ENCODE data around the gene SLC22A23.

The SLC22A23 gene

GRCh38 chr6:3409699-3410384, 47.0 kb downstream of the SLC22A23 start:
- Histone ChIP-seq H3K9ac (ENCODE audit: low read depth, low read length) (no peak overlapping the region), H3K4me3 (ENCODE audit: low read length) (no peak overlapping the region), H3K9me3 (ENCODE audit: insufficient read depth, low read depth, low read length) (peaks cover 4% of the 10 kb centered on the region; the same call in 1 of the 2 replicates), H3K27ac (ENCODE audit: low read depth, low read length) (no peak overlapping the region), H3K4me1 (ENCODE audit: insufficient read depth, low read length) (peaks cover 42% of the 10 kb centered on the region), H3K36me3 (ENCODE audit: insufficient read depth, low read length) (0 out of 2 replicates have a peak, but pooled peaks cover 9% of the 10 kb centered on the region), H3K27me3 (ENCODE audit: insufficient read depth, low read length) (no peaks in the 10 kb centered on the region)
- WGBS: 63% methylated on average over 13 of the region's 13 CpGs

DNA sequence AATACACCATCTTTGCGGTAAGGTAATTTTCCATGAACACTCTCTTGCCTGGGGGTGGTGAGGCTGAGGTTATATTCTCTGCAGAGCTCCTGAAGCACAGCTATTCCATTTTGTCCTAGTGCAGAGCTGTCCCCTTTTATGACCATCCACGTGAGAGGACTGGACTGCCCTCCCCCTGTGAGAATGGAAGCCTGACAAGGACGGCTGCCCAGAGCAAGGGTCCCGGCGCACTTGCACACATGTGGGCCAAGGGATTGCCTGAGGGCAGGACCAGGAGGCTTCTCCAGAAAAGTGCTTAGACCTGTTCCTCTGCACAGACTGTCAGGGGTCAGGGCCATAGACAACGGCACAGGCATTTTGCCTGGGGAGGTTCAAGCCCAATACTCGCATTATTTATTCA, 48.2 kb downstream of the SLC22A23 start:
- no peak overlapping the region for H3K9ac ChIP-seq (ENCODE audit: low read depth, low read length)
- no peak overlapping the region for H3K4me3 ChIP-seq (ENCODE audit: low read length)
- 86% methylated on average over 7 of the region's 7 CpGs for WGBS
- H3K27ac ChIP-seq (ENCODE audit: low read depth, low read length): no peak overlapping the region
- H3K9me3 ChIP-seq (ENCODE audit: insufficient read depth, low read depth, low read length): peaks cover 4% of the 10 kb centered on the region; the same call in 1 of the 2 replicates
- 0 out of 2 replicates have a peak, but pooled peaks cover 9% of the 10 kb centered on the region for H3K36me3 ChIP-seq (ENCODE audit: insufficient read depth, low read length)
- H3K27me3 ChIP-seq (ENCODE audit: insufficient read depth, low read length): no peaks in the 10 kb centered on the region
- peaks cover 39% of the 10 kb centered on the region for H3K4me1 ChIP-seq (ENCODE audit: insufficient read depth, low read length)

DNA sequence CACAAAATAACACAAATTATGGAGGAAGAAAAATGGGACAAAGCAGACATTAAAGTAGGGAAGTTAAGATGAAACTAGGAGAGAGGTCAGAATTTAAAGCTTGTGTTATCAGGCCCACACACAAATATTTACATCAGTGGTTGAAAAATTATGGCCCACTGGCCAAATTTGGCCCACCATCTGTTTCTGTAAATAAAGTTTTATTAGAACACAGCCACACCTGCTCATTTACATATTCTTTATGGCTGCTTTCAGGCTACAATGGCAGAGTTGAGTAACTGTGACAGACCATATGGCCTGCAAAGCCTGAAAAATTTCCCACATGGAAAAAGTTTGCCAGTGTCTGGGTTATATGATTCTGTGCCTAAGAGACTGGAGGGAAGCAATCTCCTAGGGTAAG, 49.0 kb downstream of the SLC22A23 start:
- Histone ChIP-seq H3K36me3 (ENCODE audit: insufficient read depth, low read length) (0 out of 2 replicates have a peak, but pooled peaks cover 9% of the 10 kb centered on the region), H3K4me1 (ENCODE audit: insufficient read depth, low read length) (peaks cover 48% of the 10 kb centered on the region), H3K27me3 (ENCODE audit: insufficient read depth, low read length) (no peaks in the 10 kb centered on the region), H3K4me3 (ENCODE audit: low read length) (no peak overlapping the region), H3K9me3 (ENCODE audit: insufficient read depth, low read depth, low read length) (peaks cover 4% of the 10 kb centered on the region; the same call in 1 of the 2 replicates), H3K9ac (ENCODE audit: low read depth, low read length) (no peak overlapping the region), H3K27ac (ENCODE audit: low read depth, low read length) (no peak overlapping the region)

DNA sequence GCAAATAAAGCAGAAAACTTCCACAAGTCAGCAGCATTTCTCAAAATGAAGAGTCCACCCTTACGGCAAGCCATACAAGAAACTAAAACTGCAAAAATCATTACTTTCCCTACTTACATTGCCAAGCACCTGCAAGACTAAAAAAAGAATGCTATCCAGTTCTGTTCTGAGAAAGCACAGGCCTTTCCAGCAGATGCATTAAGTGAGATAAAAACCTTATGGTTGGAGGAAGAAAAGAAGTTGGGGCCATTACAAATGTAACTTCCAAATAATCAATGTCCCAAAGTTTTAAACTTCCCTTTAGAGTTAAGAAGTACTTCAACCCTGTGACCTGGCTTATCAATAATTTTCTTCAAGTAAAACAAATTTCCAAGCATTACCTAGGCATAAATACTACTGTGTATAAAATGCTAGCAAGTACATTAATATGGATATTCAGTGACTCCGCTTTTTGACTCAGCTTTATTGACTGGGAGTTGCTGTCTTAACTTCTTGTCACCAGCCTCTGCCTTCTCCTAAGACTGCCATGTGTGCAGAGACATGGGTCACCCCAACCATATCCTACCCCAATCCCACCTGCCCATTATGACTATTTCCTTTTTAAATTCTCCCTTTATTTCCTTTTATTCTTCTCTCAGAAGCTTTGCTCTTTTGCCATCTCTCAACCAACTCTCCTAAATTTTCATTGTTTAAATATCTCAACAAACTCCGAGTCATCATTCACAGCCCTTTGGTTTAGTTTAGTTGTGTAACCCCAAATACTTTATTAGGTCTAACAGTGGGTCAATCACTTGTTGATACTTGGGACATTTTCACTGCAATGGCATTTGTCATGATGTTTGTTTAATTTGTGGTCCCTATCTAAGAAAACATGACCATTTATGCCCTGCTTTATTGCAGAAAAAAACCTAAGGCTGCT, 49.7 kb downstream of the SLC22A23 start:
- Histone ChIP-seq H3K27me3 (ENCODE audit: insufficient read depth, low read length) (no peaks in the 10 kb centered on the region), H3K36me3 (ENCODE audit: insufficient read depth, low read length) (0 out of 2 replicates have a peak, but pooled peaks cover 6% of the 10 kb centered on the region), H3K4me3 (ENCODE audit: low read length) (no peak overlapping the region), H3K27ac (ENCODE audit: low read depth, low read length) (no peak overlapping the region), H3K9me3 (ENCODE audit: insufficient read depth, low read depth, low read length) (no peaks in the 10 kb centered on the region), H3K4me1 (ENCODE audit: insufficient read depth, low read length) (peaks cover 49% of the 10 kb centered on the region), H3K9ac (ENCODE audit: low read depth, low read length) (no peak overlapping the region)
- 93% methylated on average over 3 of the region's 3 CpGs for WGBS

GRCh38 chr6:3406362-3406821, 50.5 kb downstream of the SLC22A23 start:
- Histone ChIP-seq H3K27me3 (ENCODE audit: insufficient read depth, low read length) (no peaks in the 10 kb centered on the region), H3K9me3 (ENCODE audit: insufficient read depth, low read depth, low read length) (no peaks in the 10 kb centered on the region), H3K4me3 (ENCODE audit: low read length) (no peak overlapping the region), H3K36me3 (ENCODE audit: insufficient read depth, low read length) (0 out of 2 replicates have a peak, but pooled peaks cover 6% of the 10 kb centered on the region), H3K4me1 (ENCODE audit: insufficient read depth, low read length) (peaks cover 49% of the 10 kb centered on the region), H3K9ac (ENCODE audit: low read depth, low read length) (no peak overlapping the region), H3K27ac (ENCODE audit: low read depth, low read length) (no peak overlapping the region)
- 78% methylated on average over 8 of the region's 9 CpGs for WGBS

DNA sequence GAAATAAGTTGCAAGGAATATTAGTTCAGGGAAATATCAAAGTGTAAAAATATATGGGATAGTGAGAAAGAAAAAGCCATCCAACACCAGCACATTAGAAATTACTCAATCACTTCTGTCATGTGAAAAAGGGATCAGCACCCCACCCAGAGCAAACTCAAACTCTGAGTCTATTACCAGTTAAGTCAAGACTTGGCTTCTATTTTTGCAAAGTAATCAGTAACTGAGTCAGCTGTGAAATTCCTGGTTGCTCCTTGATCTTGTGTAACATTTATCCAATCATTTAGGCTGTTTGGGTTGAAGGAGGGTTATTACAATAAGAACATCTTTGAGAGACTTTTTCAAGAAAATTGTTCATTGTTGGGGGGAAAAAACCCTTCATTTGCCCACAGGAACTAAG, 51.2 kb downstream of the SLC22A23 start:
- Histone ChIP-seq H3K27me3 (ENCODE audit: insufficient read depth, low read length) (no peaks in the 10 kb centered on the region), H3K9ac (ENCODE audit: low read depth, low read length) (no peak overlapping the region), H3K4me1 (ENCODE audit: insufficient read depth, low read length) (peaks cover 44% of the 10 kb centered on the region), H3K4me3 (ENCODE audit: low read length) (no peak overlapping the region), H3K36me3 (ENCODE audit: insufficient read depth, low read length) (0 out of 2 replicates have a peak, but pooled peaks cover 6% of the 10 kb centered on the region), H3K27ac (ENCODE audit: low read depth, low read length) (no peak overlapping the region), H3K9me3 (ENCODE audit: insufficient read depth, low read depth, low read length) (no peaks in the 10 kb centered on the region)

GRCh38 chr6:3405182-3405518, 51.7 kb downstream of the SLC22A23 start:
- Histone ChIP-seq H3K4me1 (ENCODE audit: insufficient read depth, low read length) (peaks cover 38% of the 10 kb centered on the region), H3K27ac (ENCODE audit: low read depth, low read length) (no peak overlapping the region)

GRCh38 chr6:3403238-3404173, 53.3 kb downstream of the SLC22A23 start:
- no peaks in the 10 kb centered on the region for H3K27me3 ChIP-seq (ENCODE audit: insufficient read depth, low read length)
- WGBS: 88% methylated on average over 13 of the region's 13 CpGs
- H3K4me1 ChIP-seq (ENCODE audit: insufficient read depth, low read length): peaks cover 24% of the 10 kb centered on the region
- H3K4me3 ChIP-seq (ENCODE audit: low read length): no peak overlapping the region
- no peaks in the 10 kb centered on the region for H3K9me3 ChIP-seq (ENCODE audit: insufficient read depth, low read depth, low read length)
- H3K36me3 ChIP-seq (ENCODE audit: insufficient read depth, low read length): 0 out of 2 replicates have a peak, but pooled peaks cover 3% of the 10 kb centered on the region
- H3K27ac ChIP-seq (ENCODE audit: low read depth, low read length): no peak overlapping the region; the same call in 1 of the 2 replicates
- no peak overlapping the region for H3K9ac ChIP-seq (ENCODE audit: low read depth, low read length)

More at GRCh38 chr6:3405182-3405518, 51.7 kb downstream of the SLC22A23 start:
- Histone ChIP-seq H3K36me3 (ENCODE audit: insufficient read depth, low read length) (0 out of 2 replicates have a peak, but pooled peaks cover 6% of the 10 kb centered on the region), H3K27me3 (ENCODE audit: insufficient read depth, low read length) (no peaks in the 10 kb centered on the region), H3K9ac (ENCODE audit: low read depth, low read length) (no peak overlapping the region), H3K9me3 (ENCODE audit: insufficient read depth, low read depth, low read length) (no peaks in the 10 kb centered on the region), H3K4me3 (ENCODE audit: low read length) (no peak overlapping the region)
- 95% methylated on average over 11 of the region's 11 CpGs for WGBS

DNA sequence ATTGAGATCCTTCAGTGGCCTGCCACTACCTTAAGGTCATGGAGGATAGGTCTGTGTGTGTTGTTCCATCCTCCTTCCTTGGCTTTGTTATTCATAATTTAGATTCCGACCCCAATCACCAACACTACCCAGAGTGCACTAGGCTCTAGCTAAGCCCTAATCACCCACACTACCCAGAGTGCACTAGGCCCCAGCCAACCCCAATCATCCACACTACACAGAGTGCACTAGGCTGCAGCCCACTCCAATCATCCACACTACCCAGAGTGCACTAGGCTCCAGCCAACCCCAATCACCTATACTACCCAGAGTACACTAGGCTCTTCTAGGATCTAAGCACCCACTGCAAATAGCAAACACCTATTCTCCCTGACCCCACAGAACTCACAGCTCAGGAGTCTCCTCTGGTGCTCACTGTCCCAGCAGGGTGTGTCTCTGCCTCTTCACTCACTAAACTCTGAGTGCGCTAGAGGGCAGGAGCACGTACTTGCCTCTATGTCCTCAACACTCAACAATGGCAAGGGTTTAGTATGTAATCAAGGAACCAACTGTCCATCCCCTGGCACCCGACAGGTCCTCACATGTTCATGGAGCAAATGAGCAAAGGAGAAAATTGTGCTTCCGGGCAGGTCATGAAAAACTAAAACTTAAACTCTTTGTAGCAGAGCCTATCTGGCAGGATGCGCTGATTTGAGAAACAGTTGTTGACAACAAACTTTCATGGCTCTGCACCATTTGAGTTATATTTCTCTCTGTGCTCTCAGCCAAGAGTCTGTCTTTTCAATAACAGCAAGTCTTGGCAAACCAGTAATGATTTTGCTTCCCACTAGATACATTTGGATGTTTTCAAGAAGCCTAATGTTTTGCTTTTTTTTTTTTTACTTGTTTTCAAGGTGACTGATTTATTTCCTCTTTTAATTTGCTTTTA, 54.3 kb downstream of the SLC22A23 start:
- no peaks in the 10 kb centered on the region for H3K27me3 ChIP-seq (ENCODE audit: insufficient read depth, low read length)
- 88% methylated on average over 6 of the region's 6 CpGs for WGBS
- peaks cover 24% of the 10 kb centered on the region for H3K4me1 ChIP-seq (ENCODE audit: insufficient read depth, low read length)

GRCh38 chr6:3400162-3400561, 56.7 kb downstream of the SLC22A23 start:
- H3K9me3 ChIP-seq (ENCODE audit: insufficient read depth, low read depth, low read length): no peaks in the 10 kb centered on the region
- no peaks in the 10 kb centered on the region for H3K36me3 ChIP-seq (ENCODE audit: insufficient read depth, low read length)
- peaks cover 18% of the 10 kb centered on the region for H3K4me1 ChIP-seq (ENCODE audit: insufficient read depth, low read length)
- no peaks in the 10 kb centered on the region for H3K27me3 ChIP-seq (ENCODE audit: insufficient read depth, low read length)
- H3K9ac ChIP-seq (ENCODE audit: low read depth, low read length): no peak overlapping the region
- no peak overlapping the region for H3K27ac ChIP-seq (ENCODE audit: low read depth, low read length)
- H3K4me3 ChIP-seq (ENCODE audit: low read length): no peak overlapping the region
- 88% methylated on average over 8 of the region's 8 CpGs for WGBS

More for the DNA sequence above, 54.3 kb downstream of the SLC22A23 start:
- no peak overlapping the region for H3K4me3 ChIP-seq (ENCODE audit: low read length)
- no peak overlapping the region for H3K27ac ChIP-seq (ENCODE audit: low read depth, low read length)
- H3K9me3 ChIP-seq (ENCODE audit: insufficient read depth, low read depth, low read length): no peaks in the 10 kb centered on the region
- no peaks in the 10 kb centered on the region for H3K36me3 ChIP-seq (ENCODE audit: insufficient read depth, low read length)
- no peak overlapping the region for H3K9ac ChIP-seq (ENCODE audit: low read depth, low read length)
